Neural cell (in vitro differentiated cells): Measurements from ENCODE around the gene EEF1AKMT4.

ENCODE experiments used
- CTCF ChIP-seq: fragments of 450-650 bp; IDR thresholded peaks from 2 replicates; pipeline ENCODE4 v1.5.1; 2014; ENCODE audit warnings: antibody characterized with exemption, mild to moderate bottlenecking, moderate library complexity; ENCODE audit not compliant: poor library complexity, severe bottlenecking
- EZH2 ChIP-seq: fragments of 200-600, 300-800 bp; shearing (Covaris generic), sonication (generic); IDR thresholded peaks from 2 replicates; pipeline ENCODE4 v1.6.1; 2014; ENCODE audit warnings: antibody characterized with exemption, low read length, borderline replicate concordance, mild to moderate bottlenecking; ENCODE audit not compliant: insufficient read depth, poor library complexity, severe bottlenecking
- POLR2AphosphoS5 ChIP-seq: IDR thresholded peaks from 2 replicates; pipeline ENCODE4 v1.6.1; 2012
- SMC3 ChIP-seq: fragments of 450-650 bp; conservative IDR thresholded peaks from 2 replicates; pipeline ENCODE4 v1.6.1; 2014; ENCODE audit warnings: antibody characterized with exemption, mild to moderate bottlenecking, moderate library complexity; ENCODE audit not compliant: poor library complexity

GRCh38 chr3:184241141-184241446 is 8.4 kb upstream of the EEF1AKMT4 start:
- TF ChIP-seq CTCF (no peak), EZH2 (no peak), POLR2AphosphoS5 (no peak), SMC3 (no peak)
